Measurements from ENCODE around the gene PCBP3. TPM values are rescaled to one million over a fixed set of nuclear protein-coding genes. Genes with fewer than 3 reads are reported as not detected.

Gene PCBP3
- total and polyA plus RNA-seq, 2 of the 8 experiments (the other 6 are each of a cell fraction or from before 2014, with no cell fraction given) = 3.5 to 6.3 TPM

GRCh38 chr21:45706299-45706698 lies 62.8 kb downstream of the PCBP3 start (continued):
- TF ChIP-seq, protein P1, sequence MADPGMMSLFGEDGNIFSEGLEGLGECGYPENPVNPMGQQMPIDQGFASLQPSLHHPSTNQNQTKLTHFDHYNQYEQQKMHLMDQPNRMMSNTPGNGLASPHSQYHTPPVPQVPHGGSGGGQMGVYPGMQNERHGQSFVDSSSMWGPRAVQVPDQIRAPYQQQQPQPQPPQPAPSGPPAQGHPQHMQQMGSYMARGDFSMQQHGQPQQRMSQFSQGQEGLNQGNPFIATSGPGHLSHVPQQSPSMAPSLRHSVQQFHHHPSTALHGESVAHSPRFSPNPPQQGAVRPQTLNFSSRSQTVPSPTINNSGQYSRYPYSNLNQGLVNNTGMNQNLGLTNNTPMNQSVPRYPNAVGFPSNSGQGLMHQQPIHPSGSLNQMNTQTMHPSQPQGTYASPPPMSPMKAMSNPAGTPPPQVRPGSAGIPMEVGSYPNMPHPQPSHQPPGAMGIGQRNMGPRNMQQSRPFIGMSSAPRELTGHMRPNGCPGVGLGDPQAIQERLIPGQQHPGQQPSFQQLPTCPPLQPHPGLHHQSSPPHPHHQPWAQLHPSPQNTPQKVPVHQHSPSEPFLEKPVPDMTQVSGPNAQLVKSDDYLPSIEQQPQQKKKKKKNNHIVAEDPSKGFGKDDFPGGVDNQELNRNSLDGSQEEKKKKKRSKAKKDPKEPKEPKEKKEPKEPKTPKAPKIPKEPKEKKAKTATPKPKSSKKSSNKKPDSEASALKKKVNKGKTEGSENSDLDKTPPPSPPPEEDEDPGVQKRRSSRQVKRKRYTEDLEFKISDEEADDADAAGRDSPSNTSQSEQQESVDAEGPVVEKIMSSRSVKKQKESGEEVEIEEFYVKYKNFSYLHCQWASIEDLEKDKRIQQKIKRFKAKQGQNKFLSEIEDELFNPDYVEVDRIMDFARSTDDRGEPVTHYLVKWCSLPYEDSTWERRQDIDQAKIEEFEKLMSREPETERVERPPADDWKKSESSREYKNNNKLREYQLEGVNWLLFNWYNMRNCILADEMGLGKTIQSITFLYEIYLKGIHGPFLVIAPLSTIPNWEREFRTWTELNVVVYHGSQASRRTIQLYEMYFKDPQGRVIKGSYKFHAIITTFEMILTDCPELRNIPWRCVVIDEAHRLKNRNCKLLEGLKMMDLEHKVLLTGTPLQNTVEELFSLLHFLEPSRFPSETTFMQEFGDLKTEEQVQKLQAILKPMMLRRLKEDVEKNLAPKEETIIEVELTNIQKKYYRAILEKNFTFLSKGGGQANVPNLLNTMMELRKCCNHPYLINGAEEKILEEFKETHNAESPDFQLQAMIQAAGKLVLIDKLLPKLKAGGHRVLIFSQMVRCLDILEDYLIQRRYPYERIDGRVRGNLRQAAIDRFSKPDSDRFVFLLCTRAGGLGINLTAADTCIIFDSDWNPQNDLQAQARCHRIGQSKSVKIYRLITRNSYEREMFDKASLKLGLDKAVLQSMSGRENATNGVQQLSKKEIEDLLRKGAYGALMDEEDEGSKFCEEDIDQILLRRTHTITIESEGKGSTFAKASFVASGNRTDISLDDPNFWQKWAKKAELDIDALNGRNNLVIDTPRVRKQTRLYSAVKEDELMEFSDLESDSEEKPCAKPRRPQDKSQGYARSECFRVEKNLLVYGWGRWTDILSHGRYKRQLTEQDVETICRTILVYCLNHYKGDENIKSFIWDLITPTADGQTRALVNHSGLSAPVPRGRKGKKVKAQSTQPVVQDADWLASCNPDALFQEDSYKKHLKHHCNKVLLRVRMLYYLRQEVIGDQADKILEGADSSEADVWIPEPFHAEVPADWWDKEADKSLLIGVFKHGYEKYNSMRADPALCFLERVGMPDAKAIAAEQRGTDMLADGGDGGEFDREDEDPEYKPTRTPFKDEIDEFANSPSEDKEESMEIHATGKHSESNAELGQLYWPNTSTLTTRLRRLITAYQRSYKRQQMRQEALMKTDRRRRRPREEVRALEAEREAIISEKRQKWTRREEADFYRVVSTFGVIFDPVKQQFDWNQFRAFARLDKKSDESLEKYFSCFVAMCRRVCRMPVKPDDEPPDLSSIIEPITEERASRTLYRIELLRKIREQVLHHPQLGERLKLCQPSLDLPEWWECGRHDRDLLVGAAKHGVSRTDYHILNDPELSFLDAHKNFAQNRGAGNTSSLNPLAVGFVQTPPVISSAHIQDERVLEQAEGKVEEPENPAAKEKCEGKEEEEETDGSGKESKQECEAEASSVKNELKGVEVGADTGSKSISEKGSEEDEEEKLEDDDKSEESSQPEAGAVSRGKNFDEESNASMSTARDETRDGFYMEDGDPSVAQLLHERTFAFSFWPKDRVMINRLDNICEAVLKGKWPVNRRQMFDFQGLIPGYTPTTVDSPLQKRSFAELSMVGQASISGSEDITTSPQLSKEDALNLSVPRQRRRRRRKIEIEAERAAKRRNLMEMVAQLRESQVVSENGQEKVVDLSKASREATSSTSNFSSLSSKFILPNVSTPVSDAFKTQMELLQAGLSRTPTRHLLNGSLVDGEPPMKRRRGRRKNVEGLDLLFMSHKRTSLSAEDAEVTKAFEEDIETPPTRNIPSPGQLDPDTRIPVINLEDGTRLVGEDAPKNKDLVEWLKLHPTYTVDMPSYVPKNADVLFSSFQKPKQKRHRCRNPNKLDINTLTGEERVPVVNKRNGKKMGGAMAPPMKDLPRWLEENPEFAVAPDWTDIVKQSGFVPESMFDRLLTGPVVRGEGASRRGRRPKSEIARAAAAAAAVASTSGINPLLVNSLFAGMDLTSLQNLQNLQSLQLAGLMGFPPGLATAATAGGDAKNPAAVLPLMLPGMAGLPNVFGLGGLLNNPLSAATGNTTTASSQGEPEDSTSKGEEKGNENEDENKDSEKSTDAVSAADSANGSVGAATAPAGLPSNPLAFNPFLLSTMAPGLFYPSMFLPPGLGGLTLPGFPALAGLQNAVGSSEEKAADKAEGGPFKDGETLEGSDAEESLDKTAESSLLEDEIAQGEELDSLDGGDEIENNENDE (IDR thresholded peaks at IDR 0.05; ENCODE audit: insufficient replicate concordance, low read length) = no peak
- no peak for TF ChIP-seq EGR1 (IDR thresholded peaks at IDR 0.05; ENCODE audit: borderline replicate concordance, low read depth, low read length)
- TF ChIP-seq CTBP2 (IDR thresholded peaks at IDR 0.05; ENCODE audit: borderline replicate concordance, insufficient read depth, insufficient read length, low read length) = no peak
- no peak for TF ChIP-seq SRF (IDR thresholded peaks at IDR 0.05; ENCODE audit: low read depth, low read length)
- TF ChIP-seq NRF1 (IDR thresholded peaks at IDR 0.05; ENCODE audit: low read depth, low read length) = no peak
- no peak for TF ChIP-seq SP2 (IDR thresholded peaks at IDR 0.05; ENCODE audit: low read length)
- TF ChIP-seq POLR2A (IDR thresholded peaks at IDR 0.05; ENCODE audit: control extremely low read depth in 1 of 2, low read depth in 2 of 2, low read length in 2 of 2) = no peak
